ENCODE results near the gene SLC8A1.

- TF ChIP-seq CTCF (conservative IDR thresholded peaks at IDR 0.05; ENCODE audit: low read length) (no peak), EZH2phosphoT487 (IDR thresholded peaks at IDR 0.05; ENCODE audit: borderline replicate concordance) (no peak)
Measured at GRCh38 chr2:40261042-40261441, 190.8 kb downstream of the SLC8A1 start.
